IMR-90 (cell line): Measurements from ENCODE around the gene CALY. TPM values are rescaled to one million over a fixed set of nuclear protein-coding genes. Genes with fewer than 3 reads are reported as not detected.

ENCODE experiments used
- ATAC-seq: fragments of 200-7000 bp; cut with Tn5 transposase; 2 replicates; pipeline ENCODE4 v1.9.1; 2020; ENCODE audit warnings: low read depth, mild to moderate bottlenecking, moderate library complexity
- BruUV-seq: library from RNA; stranded (reverse); fragments of 400-500 nt; replicated peaks from 2 replicates; lab custom pipeline; 2021; lab: Mats Ljungman, UMichigan
- CTCF ChIA-PET: fragments of 300-600 bp; formaldehyde crosslinking; extraction: SDS; loops from one replicate; lab custom pipeline; 2021; ENCODE audit warnings: antibody characterized with exemption; lab: Yijun Ruan, JAX
- POLR2A ChIA-PET: fragments of 300-600 bp; sonication (Branson Sonifier 250); formaldehyde crosslinking; loops from one replicate; lab custom pipeline; 2022; ENCODE audit warnings: antibody characterized with exemption; ENCODE audit not compliant: unreplicated experiment; lab: Charles Lee
- DNase-seq: peaks from one replicate; pipeline ENCODE4 v3.0.0; 2013
- H2AFZ ChIP-seq: replicated peaks from 2 replicates; pipeline ENCODE3; 2013; ENCODE audit warnings: low read length, mild to moderate bottlenecking; ENCODE audit not compliant: poor library complexity
- H2AK5ac ChIP-seq: 2 replicates; pipeline ENCODE4 v1.6.1; 2013; ENCODE audit warnings: low read depth, low read length, inconsistent platforms
- H2AK9ac ChIP-seq: replicated peaks from 2 replicates; pipeline ENCODE3; 2013; ENCODE audit warnings: mild to moderate bottlenecking, low read depth, low read length, moderate library complexity; ENCODE audit not compliant: poor library complexity
- H2BK120ac ChIP-seq: 2 replicates; pipeline ENCODE4 v1.6.1; 2013; ENCODE audit warnings: low read depth, low read length, inconsistent platforms
- H2BK15ac ChIP-seq: 3 replicates; pipeline ENCODE4 v1.6.1; 2013; ENCODE audit warnings: low read depth, low read length, inconsistent platforms
- H2BK20ac ChIP-seq: 2 replicates; pipeline ENCODE4 v1.6.1; 2013; ENCODE audit warnings: low read depth, mild to moderate bottlenecking, inconsistent platforms, low read length, moderate library complexity
- H2BK5ac ChIP-seq: 2 replicates; pipeline ENCODE4 v1.6.1; 2013; ENCODE audit warnings: mild to moderate bottlenecking, low read depth, low read length, inconsistent platforms; ENCODE audit not compliant: poor library complexity, severe bottlenecking
- H3K14ac ChIP-seq: replicated peaks from 2 replicates; pipeline ENCODE4 v1.6.1; 2013; ENCODE audit warnings: low read depth, low read length, inconsistent platforms
- H3K18ac ChIP-seq: 2 replicates; pipeline ENCODE4 v1.6.1; 2013; ENCODE audit warnings: low read depth, low read length, control low read depth
- H3K23ac ChIP-seq: 2 replicates; pipeline ENCODE4 v1.6.1; 2013; ENCODE audit warnings: low read depth, low read length, inconsistent platforms
- H3K27ac ChIP-seq: 2 replicates; pipeline ENCODE4 v1.5.1; 2013; ENCODE audit warnings: mild to moderate bottlenecking, control low read depth, low read length; ENCODE audit not compliant: insufficient read depth
- H3K27me3 ChIP-seq: 2 replicates; pipeline ENCODE4 v1.6.1; 2013; ENCODE audit warnings: low read length; ENCODE audit not compliant: control insufficient read depth, insufficient read depth
- H3K36me3 ChIP-seq: 2 replicates; pipeline ENCODE4 v1.6.1; 2013; ENCODE audit warnings: low read length, mixed read lengths; ENCODE audit not compliant: control insufficient read depth, insufficient read depth
- H3K4ac ChIP-seq: 2 replicates; pipeline ENCODE4 v1.6.1; 2013; ENCODE audit warnings: low read depth, low read length, inconsistent platforms
- H3K4me1 ChIP-seq: 2 replicates; pipeline ENCODE4 v1.6.1; 2013; ENCODE audit warnings: low read length, mixed read lengths; ENCODE audit not compliant: control insufficient read depth, insufficient read depth
- H3K4me2 ChIP-seq: 2 replicates; pipeline ENCODE4 v1.6.1; 2013; ENCODE audit warnings: low read depth, mild to moderate bottlenecking, control low read depth, low read length, moderate library complexity
- H3K4me3 ChIP-seq: 2 replicates; pipeline ENCODE4 v1.5.1; 2013; ENCODE audit warnings: low read depth, mild to moderate bottlenecking, control low read depth, low read length, moderate library complexity; ENCODE audit not compliant: insufficient read depth
- H3K56ac ChIP-seq: 2 replicates; pipeline ENCODE4 v1.6.1; 2013; ENCODE audit warnings: low read length, inconsistent platforms; ENCODE audit not compliant: insufficient read depth; ENCODE audit errors: extremely low read depth
- H3K79me1 ChIP-seq, 2 experiments: 2 replicates each; pipeline ENCODE4 v1.6.1; 2013; ENCODE audit warnings: low read length in 2 of 2, inconsistent platforms in 1 of 2, low read depth in 1 of 2
- H3K9ac ChIP-seq: 2 replicates; pipeline ENCODE4 v1.6.1; 2013; ENCODE audit warnings: low read depth, low read length, control low read depth
- H3K9me1 ChIP-seq: 2 replicates; pipeline ENCODE4 v1.6.1; 2013; ENCODE audit warnings: low read length, inconsistent platforms; ENCODE audit not compliant: insufficient read depth
- H3K9me3 ChIP-seq: 2 replicates; pipeline ENCODE4 v1.6.1; 2013; ENCODE audit warnings: low read length; ENCODE audit not compliant: control insufficient read depth, insufficient read depth
- H4K20me1 ChIP-seq: 2 replicates; pipeline ENCODE4 v1.6.1; 2013; ENCODE audit warnings: low read length, inconsistent platforms; ENCODE audit not compliant: insufficient read depth
- H4K5ac ChIP-seq: 2 replicates; pipeline ENCODE4 v1.6.1; 2013; ENCODE audit warnings: mild to moderate bottlenecking, low read depth, low read length, control low read depth
- H4K8ac ChIP-seq, 2 experiments: 2 replicates each; pipeline ENCODE4 v1.6.1; 2013; ENCODE audit warnings: low read depth in 2 of 2, low read length in 2 of 2, control low read depth in 1 of 2, inconsistent platforms in 1 of 2
- H4K91ac ChIP-seq: 2 replicates; pipeline ENCODE4 v1.6.1; 2013; ENCODE audit warnings: low read depth, low read length, inconsistent platforms; ENCODE audit not compliant: insufficient read depth
- BHLHE40 ChIP-seq: fragments of 150-350 bp; IDR thresholded peaks from 2 replicates; pipeline ENCODE4 v1.6.1; 2016; ENCODE audit warnings: mild to moderate bottlenecking, low read depth, low read length
- CEBPB ChIP-seq: IDR thresholded peaks from 2 replicates; pipeline ENCODE4 v1.6.1; 2012; ENCODE audit warnings: low read depth, low read length, improper control_type of control experiment
- CHD1 ChIP-seq: IDR thresholded peaks from 2 replicates; pipeline ENCODE4 v1.6.1; 2012; ENCODE audit warnings: low read depth, low read length, improper control_type of control experiment
- CTCF ChIP-seq: conservative IDR thresholded peaks from 2 replicates; pipeline ENCODE4 v1.5.1; 2012; ENCODE audit warnings: mild to moderate bottlenecking, low read depth, low read length, improper control_type of control experiment
- ELK1 ChIP-seq: fragments of 150-350 bp; IDR thresholded peaks from 2 replicates; pipeline ENCODE4 v1.6.1; 2016; ENCODE audit warnings: low read depth, mild to moderate bottlenecking, low read length, moderate library complexity, borderline replicate concordance
- FOS ChIP-seq: fragments of 150-350 bp; IDR thresholded peaks from 2 replicates; pipeline ENCODE4 v1.6.1; 2016; ENCODE audit warnings: low read depth, low read length
- MAFK ChIP-seq: IDR thresholded peaks from 2 replicates; pipeline ENCODE4 v1.6.1; 2012; ENCODE audit warnings: low read depth, low read length, improper control_type of control experiment
- MAZ ChIP-seq: IDR thresholded peaks from 2 replicates; pipeline ENCODE4 v1.6.1; 2012; ENCODE audit warnings: low read depth, mild to moderate bottlenecking, low read length, improper control_type of control experiment, moderate library complexity, borderline replicate concordance
- MXI1 ChIP-seq: IDR thresholded peaks from 2 replicates; pipeline ENCODE4 v1.6.1; 2012; ENCODE audit warnings: low read depth, mild to moderate bottlenecking, low read length, moderate library complexity, borderline replicate concordance
- NFE2L2 ChIP-seq: fragments of 150-350 bp; IDR thresholded peaks from 2 replicates; pipeline ENCODE4 v1.6.1; 2016; ENCODE audit warnings: low read depth, mild to moderate bottlenecking, low read length
- POLR2A ChIP-seq: IDR thresholded peaks from 2 replicates; pipeline ENCODE4 v1.6.1; 2012; ENCODE audit warnings: mild to moderate bottlenecking, low read depth, low read length
- RAD21 ChIP-seq: IDR thresholded peaks from 2 replicates; pipeline ENCODE4 v1.6.1; 2012; ENCODE audit warnings: low read length, improper control_type of control experiment
- RCOR1 ChIP-seq: IDR thresholded peaks from 2 replicates; pipeline ENCODE4 v1.6.1; 2012; ENCODE audit warnings: mild to moderate bottlenecking, low read length, improper control_type of control experiment; ENCODE audit not compliant: insufficient replicate concordance
- SMC3 ChIP-seq: fragments of 150-350 bp; IDR thresholded peaks from 2 replicates; pipeline ENCODE4 v1.6.1; 2016; ENCODE audit warnings: low read depth, mild to moderate bottlenecking, antibody characterized with exemption, low read length, moderate library complexity
- WGBS, 2 experiments: methylation state at CpG; one replicate each; pipeline versions ENCODE4 v1.1.5 to v1.1.7; 2013; ENCODE audit warnings: missing lambda C conversion rate in 2 of 2; ENCODE audit not compliant: insufficient read length in 1 of 2; ENCODE audit errors: extremely low coverage in 2 of 2; 5-methylcytosine and 5-hydroxymethylcytosine counted together
- dilution Hi-C: fragments of 300-500 bp; cut with HindIII; formaldehyde crosslinking; loops from one replicate; pipeline ENCODE4 v1.14.3; 2018; ENCODE audit warnings: low sequenced_read_pairs; ENCODE audit not compliant: unreplicated experiment
- in situ Hi-C: fragments of 300-500 bp; cut with MboI; formaldehyde crosslinking; loops from 3 replicates; pipeline ENCODE4 v1.14.3; 2019; ENCODE audit warnings: low sequenced_read_pairs, inconsistent platforms, mixed read lengths
- intact Hi-C: fragments of 100-400 bp; cut with micrococcal nuclease; formaldehyde crosslinking; loops from 2 replicates; pipeline ENCODE4 v1.10.0; 2022
- polyA plus RNA-seq, 3 experiments: library from polyadenylated mRNA; depleted of rRNA; stranded (reverse); fragments of >200 nt; gene quantifications; 2 replicates each; pipeline ENCODE4 v1.2.3, GENCODE V29; 2012; ENCODE audit warnings: low replicate concordance in 1 of 3
- total RNA-seq: library from RNA; depleted of rRNA; stranded (reverse); fragments of >200 nt; gene quantifications from 2 replicates; pipeline ENCODE4 v1.2.3, GENCODE V29; 2012
- TF ChIP-seq, protein P1 (sequence below): fragments of 150-350 bp; IDR thresholded peaks from 2 replicates; pipeline ENCODE4 v1.6.1; 2017; ENCODE audit warnings: mild to moderate bottlenecking, antibody characterized with exemption, low read length, low read depth

CALY gene
- total and polyA plus RNA-seq, 2 of the 4 experiments (the other 2 are of a cell fraction): 0.34 TPM; not detected in 1

- no peak overlapping the region for H3K4me3 ChIP-seq
- in situ Hi-C loops: no loop called here
Observed at GRCh38 chr10:133343558-133343957, 6.9 kb upstream of the CALY start.

More at GRCh38 chr10:133343558-133343957, 6.9 kb upstream of the CALY start:
- BruUV-seq: no TSS peak
- no peaks in the 10 kb centered on the region for H3K36me3 ChIP-seq
- no peak overlapping the region for H3K9ac ChIP-seq
- H3K79me1 ChIP-seq: no peaks in the 10 kb centered on the region
- H2AFZ ChIP-seq: peak overlapping the region; percentile 14
- H4K8ac ChIP-seq: no peak overlapping the region
- H4K5ac ChIP-seq: no peak overlapping the region
- no peaks in the 10 kb centered on the region for H3K4me1 ChIP-seq
- H3K14ac ChIP-seq: no peak overlapping the region
- H2AK5ac ChIP-seq: no peak overlapping the region; the same call in 1 of the 2 replicates
- no peaks in the 10 kb centered on the region for H3K9me3 ChIP-seq
- ChIA-PET POLR2A (no interaction called here), CTCF (no interaction called here)
- TF ChIP-seq CTCF: no peak
- TF ChIP-seq, protein P1, sequence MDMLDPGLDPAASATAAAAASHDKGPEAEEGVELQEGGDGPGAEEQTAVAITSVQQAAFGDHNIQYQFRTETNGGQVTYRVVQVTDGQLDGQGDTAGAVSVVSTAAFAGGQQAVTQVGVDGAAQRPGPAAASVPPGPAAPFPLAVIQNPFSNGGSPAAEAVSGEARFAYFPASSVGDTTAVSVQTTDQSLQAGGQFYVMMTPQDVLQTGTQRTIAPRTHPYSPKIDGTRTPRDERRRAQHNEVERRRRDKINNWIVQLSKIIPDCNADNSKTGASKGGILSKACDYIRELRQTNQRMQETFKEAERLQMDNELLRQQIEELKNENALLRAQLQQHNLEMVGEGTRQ: no peak
- TF ChIP-seq MAFK: no peak
- TF ChIP-seq SMC3: no peak
- no peak for TF ChIP-seq CEBPB
- TF ChIP-seq BHLHE40: no peak
- TF ChIP-seq MXI1: no peak
- no peak for TF ChIP-seq FOS
- TF ChIP-seq MAZ: no peak
- TF ChIP-seq POLR2A: no peak
- no peak for TF ChIP-seq ELK1
- TF ChIP-seq CHD1: no peak
- TF ChIP-seq RAD21: no peak
- TF ChIP-seq RCOR1: no peak
- TF ChIP-seq NFE2L2: no peak
- 20% methylated on average over 1 of the region's 9 CpGs; no CpG with 5 or more reads in 1 of the 2 experiments for WGBS, 2 experiments
- H3K4ac ChIP-seq: no peak overlapping the region
- H3K27me3 ChIP-seq: peaks cover 20% of the 10 kb centered on the region
- H2AK9ac ChIP-seq: no peak overlapping the region
- DNase-seq (no peak), ATAC-seq (no peak)
- H3K27ac ChIP-seq: no peak overlapping the region
- H4K91ac ChIP-seq: no peak overlapping the region
- no peak overlapping the region for H3K23ac ChIP-seq
- H2BK5ac ChIP-seq: no peak overlapping the region
- no peak overlapping the region for H3K4me2 ChIP-seq
- intact Hi-C loops (no loop called here), dilution Hi-C loops (no loop called here)
- no peaks in the 10 kb centered on the region for H4K20me1 ChIP-seq
- H3K56ac ChIP-seq: no peak overlapping the region
- H2BK120ac ChIP-seq: no peak overlapping the region
- no peak overlapping the region for H2BK15ac ChIP-seq
- H3K9me1 ChIP-seq: no peaks in the 10 kb centered on the region
- no peak overlapping the region for H2BK20ac ChIP-seq
- no peak overlapping the region for H3K18ac ChIP-seq
